Measurements from ENCODE around the gene PRRT3. TPM values are rescaled to one million over a fixed set of nuclear protein-coding genes. Genes with fewer than 3 reads are reported as not detected.

PRRT3 gene
- total and polyA plus RNA-seq, 2 of the 13 experiments (the other 11 are each of a cell fraction or from before 2014, with no cell fraction given): 0.22 to 0.44 TPM

DNA sequence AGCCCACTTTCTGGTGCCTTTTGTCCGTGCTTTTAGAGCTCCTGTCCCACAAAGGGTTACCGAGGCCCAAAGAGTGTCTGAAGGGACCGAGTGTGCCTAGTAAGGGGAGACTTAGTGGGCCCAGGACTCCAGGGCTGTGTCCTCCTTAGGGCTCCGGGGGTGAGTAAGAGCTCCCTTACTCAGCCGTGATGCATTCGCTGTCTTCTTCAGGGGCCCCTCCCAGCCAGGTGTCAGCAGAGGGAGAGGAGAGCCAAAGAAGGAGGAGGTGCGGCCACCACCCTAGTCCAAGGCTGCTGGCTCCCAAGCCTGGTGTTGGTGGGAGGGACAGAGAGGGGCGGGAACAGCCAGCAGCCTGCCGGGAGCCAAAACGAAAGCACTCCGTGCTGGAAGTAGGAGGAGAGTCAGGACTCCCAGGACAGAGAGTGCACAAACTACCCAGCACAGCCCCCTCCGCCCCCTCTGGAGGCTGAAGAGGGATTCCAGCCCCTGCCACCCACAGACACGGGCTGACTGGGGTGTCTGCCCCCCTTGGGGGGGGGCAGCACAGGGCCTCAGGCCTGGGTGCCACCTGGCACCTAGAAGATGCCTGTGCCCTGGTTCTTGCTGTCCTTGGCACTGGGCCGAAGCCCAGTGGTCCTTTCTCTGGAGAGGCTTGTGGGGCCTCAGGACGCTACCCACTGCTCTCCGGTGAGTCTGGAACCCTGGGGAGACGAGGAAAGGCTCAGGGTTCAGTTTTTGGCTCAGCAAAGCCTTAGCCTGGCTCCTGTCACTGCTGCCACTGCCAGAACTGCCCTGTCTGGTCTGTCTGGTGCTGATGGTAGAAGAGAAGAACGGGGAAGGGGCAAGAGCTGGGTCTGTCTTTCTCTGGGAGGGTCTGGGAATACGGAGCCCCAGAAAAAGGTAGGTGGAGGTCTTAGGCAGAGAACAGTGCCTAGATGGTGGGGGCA lies 35.2 kb downstream of the PRRT3 start, which contains the start of gene IL17RC (continued):
- TF ChIP-seq, protein P1, sequence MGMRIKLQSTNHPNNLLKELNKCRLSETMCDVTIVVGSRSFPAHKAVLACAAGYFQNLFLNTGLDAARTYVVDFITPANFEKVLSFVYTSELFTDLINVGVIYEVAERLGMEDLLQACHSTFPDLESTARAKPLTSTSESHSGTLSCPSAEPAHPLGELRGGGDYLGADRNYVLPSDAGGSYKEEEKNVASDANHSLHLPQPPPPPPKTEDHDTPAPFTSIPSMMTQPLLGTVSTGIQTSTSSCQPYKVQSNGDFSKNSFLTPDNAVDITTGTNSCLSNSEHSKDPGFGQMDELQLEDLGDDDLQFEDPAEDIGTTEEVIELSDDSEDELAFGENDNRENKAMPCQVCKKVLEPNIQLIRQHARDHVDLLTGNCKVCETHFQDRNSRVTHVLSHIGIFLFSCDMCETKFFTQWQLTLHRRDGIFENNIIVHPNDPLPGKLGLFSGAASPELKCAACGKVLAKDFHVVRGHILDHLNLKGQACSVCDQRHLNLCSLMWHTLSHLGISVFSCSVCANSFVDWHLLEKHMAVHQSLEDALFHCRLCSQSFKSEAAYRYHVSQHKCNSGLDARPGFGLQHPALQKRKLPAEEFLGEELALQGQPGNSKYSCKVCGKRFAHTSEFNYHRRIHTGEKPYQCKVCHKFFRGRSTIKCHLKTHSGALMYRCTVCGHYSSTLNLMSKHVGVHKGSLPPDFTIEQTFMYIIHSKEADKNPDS (CRISPR knock-in tag; IDR thresholded peaks at IDR 0.05): no peak
- no peak for TF ChIP-seq ZNF562 (CRISPR knock-in tag; IDR thresholded peaks at IDR 0.05; ENCODE audit: borderline replicate concordance)
- TF ChIP-seq, protein P2, sequence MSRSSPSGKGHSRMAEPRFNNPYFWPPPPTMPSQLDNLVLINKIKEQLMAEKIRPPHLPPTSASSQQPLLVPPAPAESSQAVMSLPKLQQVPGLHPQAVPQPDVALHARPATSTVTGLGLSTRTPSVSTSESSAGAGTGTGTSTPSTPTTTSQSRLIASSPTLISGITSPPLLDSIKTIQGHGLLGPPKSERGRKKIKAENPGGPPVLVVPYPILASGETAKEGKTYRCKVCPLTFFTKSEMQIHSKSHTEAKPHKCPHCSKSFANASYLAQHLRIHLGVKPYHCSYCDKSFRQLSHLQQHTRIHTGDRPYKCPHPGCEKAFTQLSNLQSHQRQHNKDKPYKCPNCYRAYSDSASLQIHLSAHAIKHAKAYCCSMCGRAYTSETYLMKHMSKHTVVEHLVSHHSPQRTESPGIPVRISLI (CRISPR knock-in tag; IDR thresholded peaks at IDR 0.05; ENCODE audit: borderline replicate concordance): no peak
- no peak for TF ChIP-seq ZNF614 (CRISPR knock-in tag; IDR thresholded peaks at IDR 0.05; ENCODE audit: borderline replicate concordance)
- TF ChIP-seq, protein P3, sequence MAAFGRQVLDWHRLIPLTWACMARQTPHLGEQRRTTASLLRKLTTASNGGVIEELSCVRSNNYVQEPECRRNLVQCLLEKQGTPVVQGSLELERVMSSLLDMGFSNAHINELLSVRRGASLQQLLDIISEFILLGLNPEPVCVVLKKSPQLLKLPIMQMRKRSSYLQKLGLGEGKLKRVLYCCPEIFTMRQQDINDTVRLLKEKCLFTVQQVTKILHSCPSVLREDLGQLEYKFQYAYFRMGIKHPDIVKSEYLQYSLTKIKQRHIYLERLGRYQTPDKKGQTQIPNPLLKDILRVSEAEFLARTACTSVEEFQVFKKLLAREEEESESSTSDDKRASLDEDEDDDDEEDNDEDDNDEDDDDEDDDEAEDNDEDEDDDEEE (CRISPR knock-in tag; IDR thresholded peaks at IDR 0.05): 0 out of 2 replicates have a peak, but pooled peaks have one; percentile 55
- TF ChIP-seq ZNF264 (CRISPR knock-in tag; IDR thresholded peaks at IDR 0.05): peak; percentile 87
- TF ChIP-seq MAZ (IDR thresholded peaks at IDR 0.05; ENCODE audit: borderline replicate concordance, low read depth, low read length): peak; percentile 42; the same call in 1 of the 2 replicates
- TF ChIP-seq MAZ (CRISPR knock-in tag; IDR thresholded peaks at IDR 0.05; ENCODE audit: low read depth): peak; percentile 82; the same call in 1 of the 2 replicates
- TF ChIP-seq ZFP82 (CRISPR knock-in tag; IDR thresholded peaks at IDR 0.05; ENCODE audit: borderline replicate concordance): no peak
- TF ChIP-seq, protein P4, sequence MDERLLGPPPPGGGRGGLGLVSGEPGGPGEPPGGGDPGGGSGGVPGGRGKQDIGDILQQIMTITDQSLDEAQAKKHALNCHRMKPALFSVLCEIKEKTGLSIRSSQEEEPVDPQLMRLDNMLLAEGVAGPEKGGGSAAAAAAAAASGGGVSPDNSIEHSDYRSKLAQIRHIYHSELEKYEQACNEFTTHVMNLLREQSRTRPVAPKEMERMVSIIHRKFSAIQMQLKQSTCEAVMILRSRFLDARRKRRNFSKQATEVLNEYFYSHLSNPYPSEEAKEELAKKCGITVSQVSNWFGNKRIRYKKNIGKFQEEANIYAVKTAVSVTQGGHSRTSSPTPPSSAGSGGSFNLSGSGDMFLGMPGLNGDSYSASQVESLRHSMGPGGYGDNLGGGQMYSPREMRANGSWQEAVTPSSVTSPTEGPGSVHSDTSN (CRISPR knock-in tag; IDR thresholded peaks at IDR 0.05): no peak
- TF ChIP-seq ZNF674 (CRISPR knock-in tag; IDR thresholded peaks at IDR 0.05; ENCODE audit: low read depth): 0 out of 2 replicates have a peak, but pooled peaks have one; percentile 63
- no peak for TF ChIP-seq ZFAT (CRISPR knock-in tag; conservative IDR thresholded peaks at IDR 0.05)
- TF ChIP-seq MXI1 (IDR thresholded peaks at IDR 0.05; ENCODE audit: borderline replicate concordance, low read depth, low read length): peak; percentile 50; the same call in 1 of the 3 replicates
- TF ChIP-seq ASH2L (IDR thresholded peaks at IDR 0.05; ENCODE audit: insufficient read length, low read depth, low read length): peak; percentile 36
- TF ChIP-seq, protein P5, sequence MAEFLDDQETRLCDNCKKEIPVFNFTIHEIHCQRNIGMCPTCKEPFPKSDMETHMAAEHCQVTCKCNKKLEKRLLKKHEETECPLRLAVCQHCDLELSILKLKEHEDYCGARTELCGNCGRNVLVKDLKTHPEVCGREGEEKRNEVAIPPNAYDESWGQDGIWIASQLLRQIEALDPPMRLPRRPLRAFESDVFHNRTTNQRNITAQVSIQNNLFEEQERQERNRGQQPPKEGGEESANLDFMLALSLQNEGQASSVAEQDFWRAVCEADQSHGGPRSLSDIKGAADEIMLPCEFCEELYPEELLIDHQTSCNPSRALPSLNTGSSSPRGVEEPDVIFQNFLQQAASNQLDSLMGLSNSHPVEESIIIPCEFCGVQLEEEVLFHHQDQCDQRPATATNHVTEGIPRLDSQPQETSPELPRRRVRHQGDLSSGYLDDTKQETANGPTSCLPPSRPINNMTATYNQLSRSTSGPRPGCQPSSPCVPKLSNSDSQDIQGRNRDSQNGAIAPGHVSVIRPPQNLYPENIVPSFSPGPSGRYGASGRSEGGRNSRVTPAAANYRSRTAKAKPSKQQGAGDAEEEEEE (CRISPR knock-in tag; IDR thresholded peaks at IDR 0.05; ENCODE audit: borderline replicate concordance): no peak

All from HepG2 (cell line).